NT2/D1 (cell line): ENCODE measurements around the gene FANCD2.

Source experiments
- SUZ12 ChIP-seq: IDR thresholded peaks from 2 replicates; pipeline ENCODE4 v1.6.1; 2011; ENCODE audit not compliant: insufficient read length, insufficient read depth; ENCODE audit errors: extremely low read depth
- YY1 ChIP-seq: IDR thresholded peaks from 2 replicates; pipeline ENCODE4 v1.6.1; 2011; ENCODE audit not compliant: insufficient read length, insufficient read depth
- ZNF274 ChIP-seq: IDR thresholded peaks from 2 replicates; pipeline ENCODE4 v1.6.1; 2011; ENCODE audit warnings: mild to moderate bottlenecking, low read depth, low read length

DNA sequence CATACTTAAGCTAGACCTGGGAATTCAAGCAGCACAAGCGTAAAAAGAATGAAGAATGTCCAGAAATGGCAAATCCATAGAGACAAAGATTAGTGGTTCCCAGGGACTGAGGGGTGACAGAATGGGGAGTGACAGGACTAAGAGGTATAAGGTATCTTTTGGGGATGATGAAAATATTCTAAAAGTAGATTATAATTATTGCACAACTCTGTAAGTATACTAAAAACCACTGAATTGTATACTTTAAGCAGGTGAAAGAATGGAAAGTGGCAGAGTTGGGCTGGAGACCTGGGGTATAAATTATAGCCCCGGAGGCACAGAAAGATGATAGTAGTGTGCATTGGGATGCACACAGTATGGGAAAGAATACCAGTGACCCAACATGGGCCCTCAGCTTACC is 94.8 kb downstream of the FANCD2 start:
- TF ChIP-seq ZNF274 = no peak
- no peak for TF ChIP-seq YY1
- no peak for TF ChIP-seq SUZ12
